Measurements from ENCODE around the gene NME3.

The NME3 gene

DNA sequence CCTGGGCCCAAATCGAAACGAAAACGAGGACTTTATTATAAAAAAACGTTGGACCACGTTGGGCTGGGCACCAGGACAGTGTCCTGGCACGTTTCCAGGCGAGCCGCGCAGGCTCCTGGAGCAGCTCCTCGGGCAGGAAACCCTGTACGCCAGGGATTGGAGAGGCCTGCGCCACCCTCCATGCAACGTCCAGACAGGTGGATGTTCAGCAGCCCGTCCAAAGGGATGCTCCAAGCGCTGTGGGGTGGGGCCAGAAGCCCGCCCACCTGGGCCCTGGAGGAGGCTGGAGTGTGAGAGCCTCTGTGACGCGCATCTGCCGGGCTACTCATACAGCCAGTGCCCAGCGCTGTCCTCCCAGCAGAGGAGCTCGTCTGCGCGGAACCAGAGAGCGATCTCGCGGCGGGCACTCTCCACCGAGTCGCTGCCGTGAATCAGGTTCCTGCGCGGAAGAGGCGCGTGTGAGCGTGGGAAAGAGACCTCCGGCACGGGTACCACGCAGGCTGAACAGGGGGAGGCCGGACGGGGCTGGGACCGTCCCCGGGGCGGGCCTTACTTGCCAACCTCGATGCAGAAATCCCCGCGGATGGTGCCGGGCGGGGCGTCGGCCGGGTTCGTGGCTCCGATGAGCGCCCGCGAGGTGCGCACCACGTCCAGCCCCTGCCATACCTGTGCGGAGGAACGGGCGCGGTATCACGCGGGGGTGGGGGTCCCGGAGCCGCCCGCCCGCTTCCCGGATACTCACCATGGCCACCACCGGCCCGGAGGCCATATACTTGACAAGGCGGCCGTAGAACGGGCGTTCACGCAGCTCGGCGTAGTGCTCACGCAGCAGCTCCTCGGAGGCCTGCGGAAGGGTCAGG lies 785 bp downstream of the NME3 start:
- peak in 1 of 2 donors; percentile 42 for DNase-seq (ENCODE audit: low read depth in 1 of 2, low spot score in 1 of 2)

- DNase-seq (ENCODE audit: low read depth in 1 of 2, low spot score in 1 of 2) = no peak
Observed at GRCh38 chr16:1769402-1770300, 1.7 kb downstream of the NME3 start.

DNA sequence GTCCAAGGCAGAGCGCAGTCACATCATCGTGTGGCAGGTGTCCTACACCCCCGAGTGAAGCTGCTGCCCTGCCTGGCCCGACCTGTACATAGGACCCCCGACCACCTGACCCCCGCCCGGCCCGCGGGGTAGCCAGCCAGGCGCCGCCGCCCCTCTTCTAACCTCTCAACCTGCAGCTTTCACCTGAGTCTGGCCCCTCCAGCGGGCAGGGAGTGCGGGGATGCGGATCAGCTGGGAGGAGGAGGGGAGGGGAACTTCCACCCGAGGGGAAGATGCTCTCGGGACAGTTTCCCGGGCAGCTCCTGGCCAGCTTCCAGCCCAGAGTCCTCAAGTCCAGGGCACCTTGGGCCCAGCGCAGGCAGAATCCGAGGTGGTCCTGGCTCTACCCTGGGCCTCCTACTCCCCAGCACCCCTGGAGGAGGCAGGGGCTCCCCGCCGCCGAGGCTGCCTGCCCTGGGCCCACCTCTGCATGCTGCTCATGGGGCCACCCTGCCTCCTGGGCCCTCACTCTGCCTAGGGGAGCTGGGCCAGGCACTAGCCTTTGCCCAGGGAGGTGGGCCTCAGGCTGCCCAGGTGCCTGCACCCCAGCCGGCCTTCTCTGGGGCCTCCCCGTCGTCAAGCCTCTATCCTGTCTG lies 2.5 kb downstream of the NME3 start:
- no peak for DNase-seq (ENCODE audit: low read depth in 1 of 2, low spot score in 1 of 2)

- no peak for DNase-seq (ENCODE audit: low read depth in 1 of 2, low spot score in 1 of 2)
Observed at GRCh38 chr16:1768061-1768766, 3.1 kb downstream of the NME3 start.

DNA sequence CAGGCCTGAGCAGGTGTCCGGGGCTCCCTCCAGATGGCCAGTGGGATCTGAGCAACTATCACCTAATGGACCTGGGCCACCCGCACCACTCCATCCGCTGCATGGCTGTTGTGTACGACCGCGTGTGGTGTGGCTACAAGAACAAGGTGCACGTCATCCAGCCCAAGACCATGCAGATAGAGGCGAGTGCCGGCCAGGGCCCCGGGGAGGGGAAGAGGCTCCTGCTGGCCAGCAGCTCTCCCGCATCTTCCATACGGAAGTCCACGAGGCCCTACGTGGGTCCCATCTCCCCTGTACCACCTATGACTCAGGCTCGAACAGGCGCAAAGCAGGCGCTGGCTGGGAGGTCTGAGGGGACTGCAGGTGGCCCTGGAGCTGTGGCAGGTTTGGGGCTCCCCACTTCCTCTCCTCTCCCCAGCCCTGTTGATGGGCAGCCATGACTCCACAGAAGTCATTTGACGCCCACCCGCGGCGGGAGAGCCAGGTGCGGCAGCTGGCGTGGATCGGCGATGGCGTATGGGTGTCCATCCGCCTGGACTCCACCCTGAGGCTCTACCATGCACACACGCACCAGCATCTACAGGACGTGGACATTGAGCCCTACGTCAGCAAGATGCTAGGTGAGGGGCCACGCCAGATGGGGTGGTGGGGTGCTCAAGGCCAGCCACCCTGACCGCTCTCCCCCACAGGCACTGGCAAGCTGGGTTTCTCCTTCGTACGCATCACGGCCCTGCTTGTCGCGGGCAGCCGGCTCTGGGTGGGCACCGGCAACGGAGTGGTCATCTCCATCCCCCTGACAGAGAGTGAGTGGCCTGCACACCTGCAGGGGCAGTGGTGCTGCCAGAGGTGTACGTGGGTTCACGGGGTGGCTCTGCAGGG lies 4.0 kb downstream of the NME3 start:
- no peak for DNase-seq (ENCODE audit: low read depth in 1 of 2, low spot score in 1 of 2)

- no peak for DNase-seq (ENCODE audit: low read depth in 1 of 2, low spot score in 1 of 2)
Observed at GRCh38 chr16:1766701-1767100, 4.6 kb downstream of the NME3 start.

GRCh38 chr16:1766231-1766630 lies 5.1 kb downstream of the NME3 start:
- no peak for DNase-seq (ENCODE audit: low read depth in 1 of 2, low spot score in 1 of 2)

DNA sequence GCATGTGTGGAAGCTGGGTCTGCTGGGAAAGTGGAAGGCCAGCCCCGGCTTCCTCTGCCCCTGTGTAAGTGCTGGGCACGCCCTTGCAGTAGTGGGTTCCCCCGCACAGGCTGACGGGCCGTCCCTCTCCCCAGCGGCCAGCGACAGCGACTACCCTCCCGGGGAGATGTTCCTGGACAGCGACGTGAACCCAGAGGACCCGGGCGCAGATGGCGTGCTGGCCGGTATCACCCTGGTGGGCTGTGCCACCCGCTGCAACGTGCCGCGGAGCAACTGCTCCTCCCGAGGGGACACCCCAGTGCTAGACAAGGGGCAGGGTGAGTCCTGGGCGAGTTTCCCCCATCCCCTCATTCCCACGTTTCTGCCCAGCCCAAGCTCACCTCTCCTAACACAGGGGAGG lies 5.5 kb downstream of the NME3 start:
- no peak for DNase-seq (ENCODE audit: low read depth in 1 of 2, low spot score in 1 of 2)

GRCh38 chr16:1764971-1765370 lies 6.4 kb downstream of the NME3 start:
- no peak for DNase-seq (ENCODE audit: low read depth in 1 of 2, low spot score in 1 of 2)

DNA sequence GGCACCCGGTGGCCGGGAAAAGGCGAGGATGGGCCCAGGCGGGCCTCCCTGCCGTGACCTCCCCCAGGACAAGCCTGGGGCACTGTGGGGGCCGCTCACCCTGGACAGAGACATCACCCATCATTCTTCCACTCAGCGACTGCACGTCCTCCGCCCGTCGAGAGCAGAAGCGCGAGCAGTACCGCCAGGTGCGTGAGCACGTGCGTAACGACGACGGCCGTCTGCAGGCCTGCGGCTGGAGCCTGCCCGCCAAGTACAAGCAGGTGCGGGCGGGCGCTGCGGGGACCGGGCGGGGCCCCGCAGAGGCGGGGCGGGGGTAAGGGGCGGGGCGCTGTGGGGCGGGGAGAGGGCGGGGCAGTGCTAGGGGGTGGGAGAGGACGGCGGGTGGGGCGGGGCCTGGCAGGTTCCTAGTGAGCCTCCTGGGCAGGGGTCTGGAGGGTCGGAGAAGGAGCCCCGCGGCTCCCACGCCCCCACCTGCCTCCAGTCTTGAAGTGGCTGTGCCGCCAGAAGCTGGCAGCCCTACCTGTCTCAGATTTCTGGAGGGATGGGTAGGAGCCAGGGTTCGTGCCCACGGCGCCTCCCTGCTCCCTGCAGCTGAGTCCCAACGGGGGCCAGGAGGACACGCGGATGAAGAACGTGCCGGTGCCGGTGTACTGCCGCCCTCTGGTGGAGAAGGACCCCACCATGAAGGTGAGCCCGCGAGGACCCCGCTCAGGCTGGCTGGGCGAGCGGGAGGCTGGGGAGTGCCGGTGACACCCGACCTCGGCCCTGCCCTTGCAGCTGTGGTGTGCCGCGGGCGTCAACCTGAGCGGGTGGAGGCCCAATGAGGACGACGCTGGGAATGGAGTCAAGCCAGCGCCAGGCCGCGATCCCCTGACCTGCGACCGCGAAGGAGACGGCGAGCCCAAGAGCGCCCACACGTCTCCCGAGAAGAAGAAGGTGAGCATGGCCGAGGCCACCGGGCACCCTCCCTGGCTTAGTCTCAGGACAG lies 7.5 kb downstream of the NME3 start:
- DNase-seq (ENCODE audit: low read depth in 1 of 2, low spot score in 1 of 2) = no peak

DNA sequence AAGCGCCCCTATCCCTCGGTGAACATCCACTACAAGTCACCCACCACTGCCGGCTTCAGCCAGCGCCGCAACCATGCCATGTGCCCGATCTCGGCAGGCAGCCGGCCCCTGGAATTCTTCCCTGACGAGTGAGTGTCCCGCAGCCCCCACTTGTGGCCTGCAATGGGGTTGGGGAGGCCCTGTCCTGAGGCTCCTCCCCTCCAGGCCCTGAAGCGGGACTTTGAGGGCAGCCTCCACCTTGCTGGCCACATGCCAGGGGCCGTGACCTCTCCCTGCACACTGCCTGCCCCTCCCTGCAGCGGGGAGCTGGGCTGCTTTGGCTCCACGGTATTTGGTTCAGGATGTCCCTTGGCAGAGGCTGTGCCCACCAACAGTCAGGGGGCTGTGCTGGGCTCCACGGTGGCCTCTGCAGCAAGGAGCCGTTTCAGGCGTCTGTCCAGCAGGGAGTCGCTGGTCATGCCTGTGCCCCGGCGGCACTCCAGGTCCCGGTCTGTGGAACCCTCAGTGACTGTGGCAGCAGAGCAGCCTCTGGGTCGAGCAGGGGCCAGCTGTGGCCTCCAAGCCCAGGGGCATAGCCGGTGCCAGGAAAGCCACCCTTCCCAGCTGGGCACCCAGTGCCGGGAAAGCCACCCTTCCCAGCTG lies 8.3 kb downstream of the NME3 start:
- DNase-seq (ENCODE audit: low read depth in 1 of 2, low spot score in 1 of 2) = no peak

GRCh38 chr16:1762196-1762878 lies 9.0 kb downstream of the NME3 start:
- DNase-seq (ENCODE audit: low read depth in 1 of 2, low spot score in 1 of 2) = no peak

DNA sequence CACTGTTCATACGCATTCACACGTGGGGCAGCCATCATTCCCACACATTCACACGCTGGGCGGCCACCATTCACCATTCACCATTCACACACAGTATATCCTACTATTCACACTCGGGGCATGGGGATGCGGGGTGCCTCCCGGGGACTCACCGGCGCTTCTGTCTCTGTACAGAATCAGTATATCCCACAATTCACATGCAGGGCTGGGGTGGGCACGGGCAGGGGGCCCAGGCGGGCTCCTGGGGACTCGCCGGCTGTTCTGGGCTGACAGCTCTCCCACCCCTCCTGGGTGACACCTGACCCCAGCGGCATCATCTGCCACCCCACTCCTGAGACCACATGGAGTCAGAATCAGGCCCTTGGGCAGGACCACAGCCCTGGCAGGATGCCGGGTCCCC lies 9.6 kb downstream of the NME3 start:
- DNase-seq (ENCODE audit: low read depth in 1 of 2, low spot score in 1 of 2) = no peak

- no peak for DNase-seq (ENCODE audit: low read depth in 1 of 2, low spot score in 1 of 2)
Observed at GRCh38 chr16:1760911-1761310, 10.4 kb downstream of the NME3 start.

- DNase-seq (ENCODE audit: low read depth in 1 of 2, low spot score in 1 of 2) = no peak
Observed at GRCh38 chr16:1759511-1759910, 11.8 kb downstream of the NME3 start.

DNA sequence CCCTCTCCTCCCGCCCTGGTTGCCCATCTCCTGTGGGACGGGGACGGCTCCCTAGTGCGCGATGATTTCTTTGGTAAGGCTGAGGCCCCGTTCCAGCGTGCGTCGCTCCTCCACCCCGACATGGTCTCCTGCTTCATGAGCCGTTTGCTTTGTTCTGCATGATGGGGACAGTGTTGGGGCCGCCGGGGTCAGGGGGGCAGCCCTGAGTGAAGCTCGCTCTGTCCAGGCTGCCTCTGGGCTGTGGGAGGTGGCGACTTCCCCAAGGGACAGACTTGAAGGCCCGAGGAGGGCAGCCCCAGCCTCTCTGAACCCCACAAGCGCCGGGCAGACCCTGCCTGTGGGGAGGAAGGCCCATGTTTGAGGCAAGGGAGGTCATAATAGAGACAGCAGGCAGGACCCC lies 12.4 kb downstream of the NME3 start:
- no peak for DNase-seq (ENCODE audit: low read depth in 1 of 2, low spot score in 1 of 2)

- DNase-seq (ENCODE audit: low read depth in 1 of 2, low spot score in 1 of 2) = no peak
Observed at GRCh38 chr16:1757714-1758461, 13.5 kb downstream of the NME3 start.
